ENCODE measurements around the gene DHX40.
"Not testable (repeated sequence)": the region's sequence is repeated elsewhere in the genome, so short reads cannot be mapped to it uniquely, and the experiment has no call there.

DHX40 gene

GRCh38 chr17:59565959-59566324, 532 bp downstream of the DHX40 start:
- DNase-seq = peak; percentile 76 to 90

GRCh38 chr17:59569151-59569550, 3.7 kb downstream of the DHX40 start:
- not testable (repeated sequence) for DNase-seq

- no peak for DNase-seq
Observed at GRCh38 chr17:59572301-59572924, 7.0 kb downstream of the DHX40 start.

- DNase-seq = not testable (repeated sequence)
Observed at GRCh38 chr17:59584168-59584567, 18.8 kb downstream of the DHX40 start.

GRCh38 chr17:59600169-59600568, 34.8 kb downstream of the DHX40 start:
- no peak for DNase-seq

- no peak for DNase-seq
Observed at GRCh38 chr17:59601130-59601529, 35.7 kb downstream of the DHX40 start.

- no peak for DNase-seq
Observed at GRCh38 chr17:59607061-59607460, 41.7 kb downstream of the DHX40 start.

- peak in 1 of 2 experiments; percentile 22 for DNase-seq
Observed at GRCh38 chr17:59607817-59608403, 42.5 kb downstream of the DHX40 start.

- no peak for DNase-seq
Observed at GRCh38 chr17:59611503-59611902, 46.1 kb downstream of the DHX40 start.

- DNase-seq = no peak
Observed at GRCh38 chr17:59616253-59616920, 51.0 kb downstream of the DHX40 start.

GRCh38 chr17:59617156-59617732, 51.8 kb downstream of the DHX40 start:
- DNase-seq = no peak

- DNase-seq = no peak
Observed at GRCh38 chr17:59619035-59619297, 53.6 kb downstream of the DHX40 start.

- peak; percentile 97 for DNase-seq
Observed at GRCh38 chr17:59619298-59620063, 54.1 kb downstream of the DHX40 start, which contains the start of gene CLTC. Gene CLTC, plus strand, starts transcription at chr17:59619895. Its CDS starts 237 bp downstream, at chr17:59620132.

- DNase-seq = no peak
Observed at GRCh38 chr17:59620064-59620359, 54.6 kb downstream of the DHX40 start.

- peak; percentile 22 to 58 for DNase-seq
Observed at GRCh38 chr17:59620518-59621259, 55.3 kb downstream of the DHX40 start.

- DNase-seq = no peak
Observed at GRCh38 chr17:59621771-59622170, 56.4 kb downstream of the DHX40 start.

- no peak for DNase-seq
Observed at GRCh38 chr17:59623151-59623550, 57.7 kb downstream of the DHX40 start.

GRCh38 chr17:59626756-59627155, 61.3 kb downstream of the DHX40 start:
- DNase-seq = no peak

- no peak for DNase-seq
Observed at GRCh38 chr17:59627274-59627673, 61.9 kb downstream of the DHX40 start.

GRCh38 chr17:59627770-59628171, 62.4 kb downstream of the DHX40 start:
- DNase-seq = no peak

GRCh38 chr17:59629174-59629573, 63.8 kb downstream of the DHX40 start:
- no peak for DNase-seq

GRCh38 chr17:59631276-59631675, 65.9 kb downstream of the DHX40 start:
- no peak for DNase-seq

GRCh38 chr17:59632398-59632797, 67.0 kb downstream of the DHX40 start:
- no peak for DNase-seq
